Immature natural killer cell (primary cell): ENCODE measurements around the gene LRRN4. TPM values are rescaled to one million over a fixed set of nuclear protein-coding genes. Genes with fewer than 3 reads are reported as not detected.

ENCODE experiments used
- DNase-seq, 3 donors: peaks; one replicate each; pipeline ENCODE4 v3.0.0; 2022; ENCODE audit warnings: mixed read lengths in 1 of 3
- H3K27ac Mint-ChIP-seq, 6 donors: one replicate each; pipeline ENCODE4 v1.8.0; 2020; ENCODE audit warnings: mixed read lengths in 6 of 6, mild to moderate bottlenecking in 5 of 6, inconsistent platforms in 4 of 6, moderate library complexity in 3 of 6
- H3K27me3 Mint-ChIP-seq, 3 donors: one replicate each; pipeline ENCODE4 v1.8.0; 2020 to 2021; ENCODE audit warnings: low read depth in 3 of 3, mild to moderate bottlenecking in 3 of 3, mixed read lengths in 3 of 3, moderate library complexity in 3 of 3, inconsistent platforms in 1 of 3
- H3K36me3 Mint-ChIP-seq, 3 donors: one replicate each; pipeline ENCODE4 v1.8.0; 2020; ENCODE audit warnings: mixed read lengths in 3 of 3, inconsistent platforms in 2 of 3, mild to moderate bottlenecking in 2 of 3
- H3K4me1 Mint-ChIP-seq, 2 donors: one replicate each; pipeline ENCODE4 v1.8.0; 2020; ENCODE audit warnings: inconsistent platforms in 2 of 2, mild to moderate bottlenecking in 2 of 2, mixed read lengths in 2 of 2, moderate library complexity in 1 of 2
- H3K4me3 Mint-ChIP-seq, 5 donors: one replicate each; pipeline ENCODE4 v1.8.0; 2020; ENCODE audit warnings: mild to moderate bottlenecking in 5 of 5, mixed read lengths in 5 of 5, inconsistent platforms in 3 of 5, moderate library complexity in 3 of 5
- H3K9me3 Mint-ChIP-seq, 6 donors: one replicate each; pipeline ENCODE4 v1.8.0; 2020; ENCODE audit warnings: mild to moderate bottlenecking in 6 of 6, mixed read lengths in 6 of 6, inconsistent platforms in 4 of 6, moderate library complexity in 3 of 6
- polyA plus RNA-seq, 3 donors: library from polyadenylated mRNA; unstranded; fragments of 300-500 nt; fragmentation: Illumina TruSeq; gene quantifications; one replicate each; pipeline ENCODE4 v1.2.3, GENCODE V29; 2021

LRRN4 gene
- polyA plus RNA-seq, 3 donors from 2014 or later: not detected

DNA sequence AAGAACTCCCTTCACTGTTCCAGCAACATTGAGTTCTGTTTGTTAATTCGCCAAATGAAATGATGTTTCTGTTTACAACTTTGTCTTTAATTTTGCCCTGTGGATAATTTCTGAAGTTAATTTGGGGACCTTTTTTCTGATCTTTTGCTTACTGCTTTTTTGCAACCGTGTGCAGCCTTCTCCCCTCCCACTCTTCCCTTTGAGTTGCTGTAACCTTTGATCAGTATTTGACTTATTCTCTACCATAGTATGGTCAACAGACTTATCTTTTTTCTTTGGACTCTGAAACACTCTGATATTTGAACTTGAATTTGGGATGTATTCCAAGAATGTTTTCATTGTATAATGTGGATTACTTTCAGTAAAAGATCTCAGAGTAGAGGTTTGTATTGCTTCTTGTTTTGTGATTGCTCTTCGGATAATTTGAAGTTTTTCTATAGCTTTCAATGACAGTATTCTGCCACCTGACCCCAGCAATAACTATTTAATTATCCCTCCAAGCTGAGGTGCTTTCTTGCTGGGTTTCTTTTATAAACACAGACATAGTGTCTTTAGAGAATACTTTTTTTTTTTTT, 46.2 kb downstream of the LRRN4 start:
- Mint-ChIP-seq H3K36me3 (peaks cover 8 to 20% (median 16%) of the 10 kb centered on the region in 3 donors), H3K27ac (peak overlapping the region in 5 of 6 donors; percentile 1 to 86 (median 54)), H3K4me3 (peak overlapping the region; percentile 93 to 98 (median 95)), H3K27me3 (peaks cover 2 to 7% (median 6%) of the 10 kb centered on the region in 3 donors), H3K4me1 (peaks cover 34 to 67% of the 10 kb centered on the region in 2 donors), H3K9me3 (no peaks in the 10 kb centered on the region)
- no peak for DNase-seq

DNA sequence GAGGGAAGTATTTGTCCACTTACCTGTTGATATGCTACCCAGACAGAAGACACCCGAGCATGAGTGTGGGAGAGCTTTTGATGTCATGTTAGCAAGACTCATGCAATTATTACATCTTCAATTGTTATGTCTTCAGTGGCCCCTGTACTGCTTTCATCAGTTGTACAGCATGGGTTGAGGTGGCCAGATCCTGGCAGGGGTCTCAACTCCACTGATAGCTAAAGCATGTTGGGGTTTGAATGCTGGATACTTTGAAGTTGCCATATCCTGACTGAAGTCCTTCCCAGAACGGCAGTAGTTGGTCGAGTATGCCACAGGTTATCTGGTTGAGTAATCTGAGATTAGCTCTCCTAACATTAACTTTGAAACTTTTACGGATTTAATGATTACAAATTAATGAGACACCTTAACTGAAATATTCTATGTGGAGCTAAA, 46.7 kb downstream of the LRRN4 start:
- peaks cover 2 to 7% (median 6%) of the 10 kb centered on the region in 3 donors for H3K27me3 Mint-ChIP-seq
- peaks cover 34 to 62% of the 10 kb centered on the region in 2 donors for H3K4me1 Mint-ChIP-seq
- no peaks in the 10 kb centered on the region for H3K9me3 Mint-ChIP-seq
- H3K27ac Mint-ChIP-seq: peak overlapping the region in 4 of 6 donors; percentile 36 to 86 (median 71)
- peak overlapping the region; percentile 93 to 98 (median 95) for H3K4me3 Mint-ChIP-seq
- peaks cover 3 to 15% (median 11%) of the 10 kb centered on the region in 3 donors for H3K36me3 Mint-ChIP-seq
- no peak for DNase-seq

DNA sequence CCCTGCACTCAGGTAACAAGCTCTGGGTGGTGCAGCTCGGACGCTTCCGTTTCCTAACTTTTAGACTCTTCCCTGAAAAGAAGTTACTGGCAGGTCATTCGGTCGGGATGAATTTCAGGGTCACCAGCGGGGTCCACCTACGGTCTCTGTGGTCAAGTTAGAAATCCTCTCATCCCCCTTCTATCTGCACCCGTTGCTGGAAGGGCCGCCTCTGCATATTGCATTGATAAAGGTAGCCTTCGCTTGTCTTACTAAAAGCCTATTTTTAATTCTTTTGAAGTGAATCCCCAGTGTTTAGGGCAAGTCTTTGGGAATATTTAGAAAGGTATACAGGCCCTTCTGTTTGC, 47.3 kb downstream of the LRRN4 start:
- Mint-ChIP-seq H3K9me3 (no peaks in the 10 kb centered on the region), H3K4me1 (peaks cover 34 to 59% of the 10 kb centered on the region in 2 donors), H3K27ac (peak overlapping the region; percentile 82 to 95 (median 88)), H3K36me3 (peaks cover 0 to 13% (median 6%) of the 10 kb centered on the region in 3 donors), H3K27me3 (peaks cover 2 to 7% (median 6%) of the 10 kb centered on the region in 3 donors), H3K4me3 (peak overlapping the region; percentile 93 to 98 (median 95))
- no peak for DNase-seq

DNA sequence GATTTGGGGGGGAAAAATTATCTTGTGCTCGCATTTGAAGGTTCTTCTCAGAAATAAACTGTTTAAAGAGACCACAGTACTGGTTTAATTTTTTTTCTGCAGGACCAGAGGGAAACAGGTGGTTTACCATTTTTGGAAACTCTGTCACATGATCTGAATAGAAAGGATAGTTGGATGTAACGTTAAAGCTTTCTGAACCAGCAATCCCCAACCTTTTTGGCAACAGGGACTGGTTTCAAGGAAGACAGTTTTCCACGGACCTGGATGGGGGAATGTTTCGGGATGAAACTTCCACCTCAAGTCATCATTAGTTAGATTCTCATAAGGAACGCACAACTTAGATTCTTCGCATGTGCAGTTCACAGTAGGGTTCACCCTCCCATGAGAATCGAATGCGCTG, 53.0 kb downstream of the LRRN4 start:
- no peaks in the 10 kb centered on the region for H3K9me3 Mint-ChIP-seq
- peaks cover 0 to under 1% (median 0%) of the 10 kb centered on the region in 3 donors for H3K36me3 Mint-ChIP-seq
- DNase-seq: no peak
- peaks cover 4 to 13% (median 10%) of the 10 kb centered on the region in 3 donors for H3K27me3 Mint-ChIP-seq
- H3K4me1 Mint-ChIP-seq: peaks cover 41 to 60% of the 10 kb centered on the region in 2 donors
- H3K27ac Mint-ChIP-seq: peak overlapping the region in 1 of 6 donors; percentile 41
- no peak overlapping the region for H3K4me3 Mint-ChIP-seq

DNA sequence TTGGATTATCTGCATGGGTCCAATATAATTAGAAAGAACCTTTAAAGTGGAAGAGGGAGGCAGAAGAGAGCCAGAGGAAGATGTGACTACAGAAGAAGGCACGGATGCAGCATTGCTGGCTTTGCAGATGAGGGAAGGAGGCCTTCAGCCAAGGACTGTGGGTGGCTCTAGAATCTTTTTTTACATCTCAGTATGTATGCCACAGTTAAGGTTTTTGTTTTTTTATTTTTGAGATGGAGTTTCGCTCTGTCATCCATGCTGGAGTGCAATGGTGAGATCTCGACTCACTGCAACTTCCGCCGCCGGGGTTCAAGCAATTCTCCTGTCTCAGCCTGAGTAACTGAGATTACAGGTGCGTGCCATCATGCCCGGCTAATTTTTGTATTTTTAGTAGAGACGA, 54.1 kb downstream of the LRRN4 start:
- Mint-ChIP-seq H3K9me3 (no peaks in the 10 kb centered on the region), H3K36me3 (peaks cover 0 to 11% (median 0%) of the 10 kb centered on the region in 3 donors), H3K27ac (no peak overlapping the region), H3K27me3 (peaks cover 3 to 13% (median 8%) of the 10 kb centered on the region in 3 donors), H3K4me3 (no peak overlapping the region), H3K4me1 (peaks cover 48 to 60% of the 10 kb centered on the region in 2 donors)
- no peak for DNase-seq

DNA sequence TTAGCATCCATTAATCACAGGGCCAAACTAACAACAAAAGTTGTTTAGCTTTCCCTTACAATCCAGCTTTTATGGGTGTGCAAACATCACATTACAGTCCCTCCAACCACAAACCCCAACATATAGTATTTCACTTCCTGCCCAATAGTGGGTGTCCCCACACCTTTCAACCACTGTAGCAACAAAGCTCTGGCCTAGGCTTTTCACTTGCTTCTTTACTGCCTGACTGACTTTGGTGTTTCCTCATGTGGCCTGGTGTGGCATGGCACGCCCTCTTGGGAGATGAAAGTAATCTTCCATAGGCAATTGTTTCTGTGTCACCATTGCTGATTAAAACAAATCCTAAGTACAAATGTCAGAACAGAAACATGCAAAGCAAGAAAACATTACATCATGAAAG, 57.1 kb downstream of the LRRN4 start:
- peak; percentile 90 to 91 (median 91) for DNase-seq
- Mint-ChIP-seq H3K27ac (peak overlapping the region; percentile 18 to 82 (median 79)), H3K36me3 (peaks cover 0 to 11% (median 3%) of the 10 kb centered on the region in 3 donors), H3K4me3 (peak overlapping the region; percentile 42 to 75 (median 68)), H3K4me1 (peaks cover 41 to 47% of the 10 kb centered on the region in 2 donors), H3K27me3 (peaks cover 3 to 11% (median 8%) of the 10 kb centered on the region in 3 donors), H3K9me3 (no peaks in the 10 kb centered on the region)

DNA sequence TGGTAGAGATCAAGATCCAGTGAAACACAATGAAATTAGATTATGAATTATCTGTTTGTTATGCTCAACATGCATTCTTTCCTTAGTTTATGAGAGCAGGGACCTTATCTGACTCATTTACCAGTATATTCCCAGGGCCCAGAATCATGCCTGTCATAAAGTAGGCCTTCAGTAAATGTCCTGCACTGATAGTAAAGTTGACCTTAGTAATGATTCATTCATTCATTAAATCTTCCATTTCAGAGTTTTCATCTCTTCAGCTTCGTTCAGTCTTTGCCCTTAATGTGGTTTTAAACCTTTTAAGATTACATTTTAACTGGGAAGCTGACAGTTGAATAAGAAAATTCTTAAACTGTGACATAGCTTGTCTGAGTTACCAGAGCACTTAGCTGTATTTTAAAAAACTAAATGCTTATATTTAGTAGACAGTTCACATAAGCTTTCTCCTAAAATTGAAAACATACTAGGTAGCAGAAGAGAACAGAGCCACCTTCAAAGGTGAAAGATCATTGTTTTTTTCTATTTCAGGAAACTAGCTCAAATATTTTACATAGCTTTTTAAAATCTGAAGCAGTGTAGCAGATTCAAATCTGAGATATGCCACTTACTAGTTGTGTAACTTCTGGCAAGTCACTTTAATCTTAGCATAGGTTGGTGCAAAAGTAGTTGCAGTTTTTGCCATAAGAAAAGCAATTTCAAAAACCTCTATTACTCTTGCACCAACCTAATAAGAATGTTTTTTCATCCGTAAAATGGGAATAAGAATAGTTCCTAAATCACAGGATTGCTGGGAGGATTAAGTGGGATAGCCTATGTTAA, 62.0 kb downstream of the LRRN4 start:
- Mint-ChIP-seq H3K27ac (peak overlapping the region in 2 of 6 donors; percentile 17 to 39), H3K4me3 (no peak overlapping the region), H3K4me1 (peaks cover 19 to 29% of the 10 kb centered on the region in 2 donors), H3K9me3 (no peaks in the 10 kb centered on the region), H3K36me3 (peaks cover 16 to 32% (median 30%) of the 10 kb centered on the region in 3 donors), H3K27me3 (peaks cover 2 to 6% (median 3%) of the 10 kb centered on the region in 3 donors)
- DNase-seq: no peak

DNA sequence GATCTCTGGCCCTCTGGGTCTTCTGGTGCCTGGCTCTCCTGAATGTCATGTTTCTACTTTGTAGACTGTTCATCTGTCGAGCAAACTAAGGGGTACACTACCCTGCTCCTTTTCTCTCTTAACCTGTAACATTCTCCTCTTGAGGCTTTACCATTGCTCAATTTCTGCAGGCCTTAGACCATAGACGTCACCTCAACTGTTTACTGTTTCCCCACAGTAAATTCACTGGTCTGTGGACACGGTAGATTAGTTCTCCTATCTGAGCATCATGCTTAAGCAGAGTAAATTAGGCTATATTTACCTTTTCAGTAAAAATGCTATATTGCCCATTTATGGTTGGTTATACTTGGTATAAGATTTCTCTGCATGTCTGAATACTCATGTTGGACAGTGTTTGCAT, 62.9 kb downstream of the LRRN4 start:
- peak overlapping the region in 1 of 6 donors; percentile 17 for H3K27ac Mint-ChIP-seq
- no peaks in the 10 kb centered on the region for H3K9me3 Mint-ChIP-seq
- DNase-seq: no peak
- H3K4me1 Mint-ChIP-seq: peaks cover 11 to 20% of the 10 kb centered on the region in 2 donors
- no peak overlapping the region for H3K4me3 Mint-ChIP-seq
- peaks cover 16 to 38% (median 37%) of the 10 kb centered on the region in 3 donors for H3K36me3 Mint-ChIP-seq
- peaks cover 0 to 2% (median 0%) of the 10 kb centered on the region in 3 donors for H3K27me3 Mint-ChIP-seq

Other genes with a start within 250 kb of the LRRN4 start
- not detected for gene CHGB, start 142.6 kb downstream of the LRRN4 start, polyA plus RNA-seq
- gene TRMT6, start 103.5 kb downstream of the LRRN4 start, polyA plus RNA-seq: 10 to 100 TPM; 12.7 to 15.3 (median 14.6) TPM
- 1 to 10 TPM in 2 of 3 donors, under 1 TPM in 1; 0.04 to 3.1 (median 1.0) TPM for gene MCM8, start 103.4 kb downstream of the LRRN4 start, polyA plus RNA-seq
- gene CRLS1, start 47.9 kb downstream of the LRRN4 start, polyA plus RNA-seq: 10 to 100 TPM; 37.2 to 54.5 (median 39.8) TPM
- not detected for gene FERMT1, start 69.0 kb upstream of the LRRN4 start, polyA plus RNA-seq